HG03378 (cell line): ENCODE data around the gene TPRX1.
"Not testable (repeated sequence)": the region's sequence is repeated elsewhere in the genome, so short reads cannot be mapped to it uniquely, and the experiment has no call there.

Source experiments
- ATAC-seq: cut with Tn5 transposase; IDR thresholded peaks from one replicate; pipeline ENCODE4 v1.9.1; 2021; ENCODE audit warnings: mild to moderate bottlenecking, moderate library complexity; ENCODE audit not compliant: unreplicated experiment

TPRX1 gene

DNA sequence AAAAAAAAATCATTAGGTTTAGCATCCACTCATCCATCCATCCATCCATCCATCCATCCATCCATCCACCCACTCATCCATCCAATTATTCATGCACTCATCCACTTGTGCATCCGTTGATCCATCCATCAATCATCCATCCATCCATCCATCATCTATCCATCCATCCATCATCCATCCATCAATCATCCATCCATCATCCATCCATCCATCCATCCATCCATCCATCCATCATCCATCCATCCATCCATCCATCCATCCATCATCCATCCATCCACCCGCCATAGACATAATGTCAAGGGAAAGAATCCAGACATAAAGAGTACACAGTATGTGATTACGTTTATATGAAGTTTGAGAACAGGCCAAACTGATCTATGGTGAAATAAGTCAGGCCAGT is 34.8 kb downstream of the TPRX1 start:
- no peak for ATAC-seq

DNA sequence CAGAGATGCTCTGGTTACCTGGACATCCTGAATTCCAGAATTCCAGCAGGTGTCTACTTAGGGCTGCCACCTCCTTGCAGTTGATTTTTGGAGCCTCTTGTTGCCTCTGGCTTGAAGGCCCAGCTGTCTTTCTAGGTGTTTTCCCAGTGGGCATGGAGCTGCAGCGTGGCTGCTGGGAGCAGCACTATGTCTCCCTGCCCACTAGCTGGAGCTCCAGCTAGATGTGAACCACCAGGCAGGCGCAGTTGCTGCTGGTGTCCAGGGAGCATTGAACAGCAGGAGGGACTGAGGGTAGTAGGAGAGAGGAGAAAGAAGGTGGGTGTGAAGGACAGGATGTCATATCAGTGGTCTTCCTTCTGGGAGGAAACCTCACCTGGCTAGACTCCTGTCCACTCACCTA is 35.7 kb downstream of the TPRX1 start:
- no peak for ATAC-seq

DNA sequence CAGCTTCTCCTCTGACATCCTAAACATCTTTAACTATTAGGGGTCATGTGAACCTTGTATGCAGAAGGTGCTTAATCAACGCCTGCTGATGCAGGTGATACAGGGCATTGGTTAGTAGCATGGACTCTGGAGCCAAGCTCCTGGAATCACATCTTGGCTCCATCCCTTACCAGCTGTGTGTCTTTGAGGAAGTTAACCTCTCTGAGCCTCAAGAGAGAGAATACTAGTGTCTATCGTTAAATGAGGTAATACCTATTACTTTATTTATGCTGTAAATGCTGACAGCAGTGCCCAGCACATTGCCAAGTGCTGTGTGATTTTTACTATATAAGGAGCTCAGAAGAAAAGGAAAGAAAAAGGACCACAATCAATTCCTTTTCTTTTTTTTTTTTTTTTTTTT is 37.0 kb downstream of the TPRX1 start:
- ATAC-seq = no peak

DNA sequence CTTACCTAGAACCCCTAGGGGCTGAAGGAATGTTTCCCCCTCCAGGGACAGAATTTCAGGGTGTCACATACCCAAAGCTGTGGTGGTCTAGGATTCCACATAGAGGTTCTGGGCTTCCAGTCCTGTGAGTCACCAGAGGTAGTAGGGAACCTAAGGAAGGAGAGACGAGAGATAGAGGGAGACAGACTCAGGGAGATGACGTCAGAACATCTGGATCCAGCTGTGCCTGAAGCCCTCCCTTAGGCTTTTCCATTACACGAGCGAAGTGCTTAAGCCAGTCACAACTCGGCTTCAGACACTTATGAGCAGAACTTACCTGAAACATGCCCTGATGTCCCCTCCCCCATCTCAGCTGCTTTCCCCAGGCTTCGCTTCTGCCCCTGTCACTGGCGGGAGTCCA is 37.7 kb downstream of the TPRX1 start:
- no peak for ATAC-seq

DNA sequence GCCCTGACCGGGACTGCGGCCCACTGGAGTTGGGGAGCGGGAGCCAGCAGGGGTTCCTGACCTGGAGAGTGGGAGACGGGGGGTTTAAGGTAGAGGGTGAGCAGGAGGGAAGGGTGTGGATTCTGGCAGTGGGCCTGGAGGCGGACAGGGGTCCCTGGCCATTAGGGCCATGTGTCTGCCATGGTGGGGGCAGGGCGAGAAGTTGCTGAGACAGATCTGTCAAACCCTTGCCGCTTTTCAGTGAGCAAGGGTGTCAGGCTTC is 38.1 kb downstream of the TPRX1 start:
- ATAC-seq = no peak

DNA sequence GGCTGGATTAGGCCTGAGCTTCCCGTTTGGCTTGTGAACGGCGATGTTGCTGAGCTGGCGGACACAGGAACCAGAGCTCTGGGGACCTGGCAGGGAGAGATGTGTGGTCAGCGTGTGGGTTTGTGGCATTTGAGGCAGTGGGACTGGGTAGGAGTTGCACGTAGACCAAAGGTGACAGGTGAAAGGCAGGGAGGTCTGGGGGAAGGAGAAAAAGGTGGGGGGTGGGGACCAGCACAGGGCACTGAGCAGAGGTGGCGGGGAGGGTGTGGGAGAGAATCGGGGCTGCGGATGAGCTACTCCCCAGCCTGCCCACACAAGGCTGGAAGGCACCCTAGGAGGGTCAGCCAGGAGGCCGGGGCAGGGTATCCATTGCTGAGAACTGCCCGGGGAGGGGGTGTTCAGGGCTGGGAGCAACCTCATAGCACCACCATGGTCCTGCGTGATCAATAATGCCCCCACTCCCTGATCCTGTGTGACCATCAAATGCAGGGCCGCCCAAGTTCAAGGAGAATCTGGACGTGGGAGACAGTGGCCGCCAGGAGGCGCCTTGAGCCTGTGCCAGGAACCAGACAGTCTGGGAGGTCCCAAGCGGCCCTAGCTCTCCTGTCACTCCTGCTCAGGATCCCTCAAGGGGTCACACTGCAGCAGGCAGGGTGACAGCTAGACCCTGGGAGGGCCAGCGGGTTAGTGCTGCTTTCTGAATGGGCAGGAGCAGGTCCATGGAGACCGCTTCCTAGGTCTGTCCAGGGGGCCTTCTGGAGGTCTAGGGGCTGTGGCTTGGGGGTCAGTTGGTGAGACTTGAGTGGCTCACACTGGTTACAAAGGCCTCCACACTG is 38.6 kb downstream of the TPRX1 start:
- no peak for ATAC-seq

DNA sequence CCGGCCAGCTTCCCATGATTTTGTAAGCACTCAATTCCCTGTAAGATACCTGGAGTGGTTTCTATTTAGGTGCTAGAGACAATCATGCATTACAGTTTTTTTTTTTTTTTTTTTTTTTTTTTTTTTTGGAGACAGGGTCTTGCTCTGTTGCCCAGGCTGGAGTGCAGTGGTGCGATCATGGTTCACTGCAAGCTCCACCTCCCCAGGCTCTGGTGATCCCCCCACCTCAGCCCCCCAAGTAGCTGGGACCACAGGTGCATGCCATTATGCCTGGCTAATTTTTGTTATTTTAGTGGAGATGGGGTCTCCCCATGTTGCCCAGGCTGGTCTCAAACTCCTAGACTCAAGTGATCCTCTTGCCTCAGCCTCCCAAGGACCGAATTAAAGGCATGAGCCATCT is 39.6 kb downstream of the TPRX1 start:
- ATAC-seq = not testable (repeated sequence)

DNA sequence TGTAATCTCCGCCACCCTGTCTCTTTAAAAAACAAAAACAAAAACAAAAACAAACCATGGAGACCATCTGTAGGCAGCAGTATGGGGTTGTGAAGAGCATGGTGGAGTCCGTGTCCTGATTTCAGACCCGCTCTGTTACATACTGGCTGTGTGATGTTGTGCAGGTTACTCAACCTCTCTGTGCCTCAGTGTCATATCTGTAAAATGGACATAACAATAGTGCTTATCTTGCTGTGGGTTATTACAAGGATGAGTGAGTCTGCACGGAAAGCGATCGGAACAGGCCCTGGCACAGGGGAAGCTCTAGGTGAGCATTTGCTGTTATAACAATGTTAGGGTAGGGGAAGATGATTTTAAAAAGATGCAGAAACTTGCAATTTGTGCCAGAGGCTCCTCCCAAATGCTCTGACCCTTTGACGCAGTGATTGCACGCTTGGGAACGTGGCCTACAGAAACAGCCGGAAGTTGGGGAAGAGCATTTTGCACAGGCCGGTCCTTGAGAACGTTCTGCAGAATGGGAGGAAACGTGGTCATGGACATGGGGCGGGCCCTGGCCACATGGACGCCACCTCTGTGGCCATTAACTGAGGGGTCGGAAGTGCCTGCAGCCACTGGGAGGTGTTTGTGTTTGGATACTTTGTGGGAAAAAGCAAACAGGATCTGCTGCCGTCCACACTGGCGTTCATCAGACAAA is 41.6 kb downstream of the TPRX1 start:
- no peak for ATAC-seq

DNA sequence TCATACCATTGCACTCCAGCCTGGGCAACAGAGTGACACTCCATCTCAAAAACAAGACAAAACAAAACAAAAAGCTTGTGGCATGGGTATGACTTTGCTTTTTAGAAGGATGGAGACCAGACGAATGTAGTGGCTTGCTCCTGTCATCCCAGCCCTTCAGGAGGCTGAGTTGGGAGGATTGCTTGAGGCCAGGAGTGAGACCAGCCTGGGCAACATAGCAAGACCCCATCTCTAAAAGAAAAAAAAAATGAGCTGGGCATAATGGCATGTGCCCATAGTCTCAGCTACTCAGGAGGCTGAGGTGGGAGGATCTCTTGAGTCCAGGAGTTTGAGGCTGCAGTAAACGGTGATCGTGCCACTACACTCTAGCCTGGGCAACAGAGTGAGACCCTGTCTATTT is 42.2 kb downstream of the TPRX1 start:
- no peak for ATAC-seq

DNA sequence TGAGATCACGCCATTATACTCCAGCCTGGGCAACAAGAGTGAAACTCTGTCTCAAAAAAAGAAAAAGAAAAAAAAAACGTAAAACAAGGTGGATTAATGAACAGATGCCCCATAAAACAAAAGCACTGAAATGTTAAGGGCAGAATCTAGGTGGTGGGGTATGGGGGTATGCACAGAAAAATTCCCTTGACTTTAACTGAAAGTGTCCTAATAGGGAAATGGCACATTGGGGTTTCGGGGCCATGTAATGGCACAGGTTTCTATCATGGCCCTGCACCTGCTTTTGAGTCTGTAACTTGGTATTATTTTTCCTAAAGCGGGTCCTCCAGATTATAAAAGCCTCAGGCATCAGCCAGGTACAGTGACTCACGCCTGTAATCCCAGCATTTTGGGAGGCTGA is 42.8 kb downstream of the TPRX1 start:
- no peak for ATAC-seq

DNA sequence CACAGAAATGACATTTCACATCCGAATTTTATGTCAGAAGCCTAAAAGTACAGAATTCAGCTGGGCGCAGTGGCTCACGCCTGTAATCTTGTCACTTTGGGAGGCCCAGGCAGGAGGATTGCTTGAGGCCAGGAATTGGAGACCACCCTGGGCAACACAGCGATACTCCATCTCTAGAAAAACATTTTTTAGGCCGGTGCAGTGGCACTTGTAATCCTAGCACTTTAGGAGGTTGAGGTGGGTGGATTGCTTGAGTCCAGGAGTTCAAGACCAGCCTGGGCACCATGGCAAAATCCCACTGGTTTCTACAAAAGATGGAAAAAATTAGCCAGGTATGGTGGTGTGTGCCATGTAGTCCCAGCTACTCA is 43.7 kb downstream of the TPRX1 start:
- ATAC-seq = no peak

DNA sequence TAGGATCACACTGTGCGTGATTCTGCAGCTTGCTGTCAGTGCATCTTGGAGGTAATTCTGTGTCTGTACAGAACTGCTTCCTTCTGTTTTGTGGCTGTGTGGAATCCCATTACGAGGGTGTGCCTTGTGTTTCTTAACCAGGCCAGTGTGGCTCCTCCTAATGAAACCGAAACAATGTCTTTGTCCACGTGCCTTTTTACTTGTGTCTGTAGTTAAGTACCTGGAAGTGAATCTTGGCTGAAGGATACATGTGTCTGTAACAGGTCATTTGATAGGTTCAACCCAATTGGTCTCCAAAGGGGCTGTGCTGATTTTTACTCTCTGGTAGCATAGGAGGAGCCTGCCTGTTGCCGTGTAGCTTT is 45.9 kb downstream of the TPRX1 start:
- ATAC-seq = no peak

DNA sequence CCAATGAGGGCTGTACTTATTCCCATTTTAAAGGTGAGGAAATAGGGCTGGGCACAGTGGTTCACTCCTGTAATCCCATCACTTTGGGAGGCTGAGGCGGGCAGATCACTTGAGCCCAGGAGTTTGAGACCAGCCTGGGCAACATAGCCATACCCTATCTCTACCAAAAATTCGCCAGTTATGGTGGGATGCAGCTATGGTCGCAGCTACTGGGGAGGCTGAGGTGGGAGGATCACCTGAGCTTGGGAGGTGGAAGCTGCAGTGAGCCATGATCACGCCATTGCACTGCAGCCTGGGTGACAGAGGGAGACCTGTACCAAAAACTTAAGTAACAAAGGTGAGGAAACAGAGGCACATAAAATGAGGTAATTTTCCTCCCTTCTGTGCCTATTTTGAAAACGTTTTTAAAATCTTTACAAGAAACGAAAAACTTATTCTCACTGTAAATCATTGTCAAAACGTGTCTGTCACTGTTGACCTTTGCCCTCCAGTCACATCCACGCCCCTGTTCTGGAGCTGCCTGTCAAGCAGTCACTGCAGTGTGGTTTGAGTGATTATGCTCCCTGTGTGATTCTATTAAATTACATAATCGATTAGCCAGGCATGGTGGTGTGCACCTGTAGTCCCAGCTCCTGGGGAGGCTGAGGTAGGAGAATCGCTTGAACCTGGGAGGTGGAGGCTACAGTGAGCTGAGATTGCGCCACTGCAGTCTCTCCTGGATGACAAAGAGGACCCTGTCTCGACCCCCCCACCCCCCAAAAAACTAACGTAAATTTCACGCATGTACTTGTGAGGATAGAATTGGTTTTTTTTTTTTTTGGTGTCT is 46.5 kb downstream of the TPRX1 start:
- ATAC-seq = no peak

DNA sequence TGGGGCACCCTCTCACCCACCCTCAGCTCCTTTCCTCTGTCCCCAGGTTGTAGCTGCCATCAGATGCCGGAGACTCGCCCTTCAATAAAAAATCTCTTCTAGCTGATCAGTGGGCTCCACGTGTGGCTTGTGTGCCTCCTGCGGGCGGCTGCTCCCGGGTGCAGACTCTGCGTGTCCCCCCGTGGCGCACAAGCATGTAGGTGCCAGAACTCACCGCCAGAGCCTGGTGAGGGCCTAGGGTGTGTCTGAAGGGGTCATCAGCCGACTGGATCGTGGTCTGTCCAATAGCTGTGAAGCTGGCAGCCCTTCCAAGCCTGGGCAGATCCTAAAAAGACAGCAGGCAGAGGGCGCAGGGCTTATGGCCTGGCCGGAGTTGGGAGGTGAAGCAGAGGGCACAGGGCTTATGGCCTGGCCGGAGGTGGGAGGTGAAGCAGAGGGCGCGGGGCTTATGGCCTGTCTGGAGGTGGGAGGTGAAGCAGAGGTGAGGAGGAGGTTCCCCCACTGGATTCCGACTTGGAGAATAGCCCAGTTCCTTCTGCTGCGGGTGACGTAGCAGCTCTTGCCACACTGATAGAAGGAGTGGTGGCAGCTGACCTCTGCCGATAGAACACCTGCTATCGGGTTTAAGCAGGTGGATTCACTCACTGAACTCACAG is 47.3 kb downstream of the TPRX1 start:
- ATAC-seq = no peak

DNA sequence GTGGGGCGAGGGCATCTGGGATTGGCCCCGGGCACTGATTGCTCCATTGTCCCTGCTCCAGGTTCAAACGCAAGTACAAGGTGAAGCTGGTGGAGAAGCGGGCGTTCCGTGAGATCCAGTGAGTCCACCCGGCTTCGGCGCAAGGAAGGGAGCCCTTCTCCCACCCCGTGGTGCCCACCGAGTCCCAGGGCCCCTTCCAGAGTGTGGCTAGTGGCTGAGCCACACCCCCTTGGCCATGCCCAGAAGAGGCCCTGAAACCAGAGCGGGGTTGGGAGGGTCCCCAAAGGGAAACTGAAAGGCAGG is 47.8 kb downstream of the TPRX1 start:
- no peak for ATAC-seq

DNA sequence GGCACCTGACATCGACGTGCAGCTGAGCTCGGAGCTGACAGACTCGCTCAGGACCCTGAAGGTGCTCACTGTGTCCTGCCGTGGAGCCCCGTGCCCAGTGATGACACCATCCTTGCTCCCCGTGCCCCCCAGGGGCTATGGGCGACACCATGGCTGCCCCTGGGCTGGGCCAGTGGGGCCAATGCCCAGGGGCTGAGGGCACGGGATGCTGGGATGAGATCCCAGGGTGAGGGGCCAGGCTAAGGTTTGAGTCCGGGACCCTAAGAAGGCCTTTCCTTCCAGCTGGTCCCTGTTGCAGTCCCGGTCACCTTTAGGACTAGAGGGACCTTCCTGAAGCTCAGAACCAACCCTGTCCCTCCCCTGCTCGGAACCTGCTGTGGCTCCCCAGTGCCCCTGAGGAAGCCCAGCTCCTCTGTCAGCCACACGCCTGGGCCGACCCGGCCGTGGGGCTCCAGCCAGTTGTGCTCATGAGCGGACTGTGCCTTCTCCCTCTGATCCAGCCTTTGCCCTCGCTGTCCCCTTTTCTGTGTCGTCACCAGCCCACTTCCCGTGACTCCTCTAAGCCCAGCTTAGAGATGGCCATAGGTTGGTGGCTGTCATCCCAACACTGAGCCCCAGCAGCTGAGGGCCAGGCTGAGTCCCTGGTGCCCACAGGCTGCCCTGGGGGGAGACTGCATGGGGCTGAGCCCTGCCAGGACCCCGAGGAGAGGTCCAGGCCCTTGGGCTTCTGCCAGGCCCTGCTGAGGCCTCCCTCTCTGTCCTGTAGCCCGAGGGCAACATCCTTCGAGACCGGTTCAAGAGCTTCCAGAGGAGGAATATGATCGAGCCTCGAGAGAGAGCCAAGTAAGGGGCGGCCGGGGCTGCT is 48.4 kb downstream of the TPRX1 start:
- no peak for ATAC-seq

DNA sequence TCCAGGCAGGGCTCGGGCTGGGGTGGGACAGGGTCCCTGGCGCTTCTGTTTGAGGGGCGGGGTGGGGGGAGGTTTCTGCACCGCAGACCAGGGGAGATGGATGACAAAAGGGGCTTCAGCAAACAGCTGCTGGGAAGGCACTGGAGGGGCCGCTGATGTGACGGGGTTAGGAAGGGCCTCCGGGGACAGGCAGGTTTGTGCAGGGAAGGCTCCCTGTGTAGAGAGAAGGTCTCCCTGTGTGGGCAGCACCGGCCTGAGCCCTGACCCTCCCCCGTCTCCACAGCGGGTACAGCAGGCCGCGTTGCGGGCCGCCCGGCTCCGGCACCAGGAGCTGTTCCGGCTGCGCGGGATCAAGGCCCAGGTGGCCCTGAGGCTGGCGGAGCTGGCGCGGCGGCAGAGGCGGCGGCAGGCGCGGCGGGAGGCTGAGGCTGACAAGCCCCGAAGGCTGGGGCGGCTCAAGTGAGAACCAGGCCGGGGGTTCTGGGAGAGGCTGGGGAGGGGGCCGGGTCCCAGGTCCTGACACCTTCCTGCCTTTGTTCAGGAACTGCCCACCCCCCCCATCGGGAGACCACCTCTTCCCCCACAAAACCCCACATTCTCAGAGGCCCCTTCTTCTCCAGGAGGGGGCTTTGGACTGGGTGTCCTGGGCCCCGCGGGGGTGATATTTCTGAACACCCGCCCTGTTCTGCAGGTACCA is 49.1 kb downstream of the TPRX1 start:
- no peak for ATAC-seq

DNA sequence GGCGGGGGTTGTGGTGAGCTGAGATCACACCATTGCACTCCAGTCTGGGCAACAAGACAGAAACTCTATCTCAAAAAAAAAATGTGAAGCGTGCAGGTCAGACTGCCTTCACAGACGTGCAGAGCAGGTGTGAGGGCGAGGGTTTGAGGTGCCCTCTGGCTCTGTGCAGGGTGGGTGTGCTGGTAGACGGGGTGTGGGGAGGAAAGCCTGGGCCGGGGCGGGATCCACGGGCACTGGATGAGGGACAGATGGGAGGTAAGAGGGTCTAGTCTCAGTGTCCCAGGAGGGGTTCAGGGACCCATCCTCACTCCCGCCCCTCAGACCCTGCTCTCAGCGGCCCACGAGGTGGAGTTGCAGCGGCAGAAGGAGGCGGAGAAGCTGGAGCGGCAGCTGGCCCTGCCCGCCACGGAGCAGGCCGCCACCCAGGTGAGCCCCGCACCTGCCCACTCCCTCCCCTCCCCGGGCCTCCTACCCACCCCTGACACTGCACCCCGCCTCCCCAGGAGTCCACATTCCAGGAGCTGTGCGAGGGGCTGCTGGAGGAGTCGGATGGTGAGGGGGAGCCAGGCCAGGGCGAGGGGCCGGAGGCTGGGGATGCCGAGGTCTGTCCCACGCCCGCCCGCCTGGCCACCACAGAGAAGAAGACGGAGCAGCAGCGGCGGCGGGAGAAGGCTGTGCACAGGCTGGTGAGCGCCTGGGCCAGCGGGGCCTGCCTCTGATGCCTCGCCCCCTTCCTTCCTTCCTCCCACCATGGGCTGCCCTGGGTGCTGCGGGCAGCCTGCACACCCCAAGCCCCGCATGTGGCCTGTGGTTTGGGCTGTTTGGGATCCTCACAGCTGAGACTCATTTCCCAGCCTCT is 49.9 kb downstream of the TPRX1 start:
- ATAC-seq = no peak

DNA sequence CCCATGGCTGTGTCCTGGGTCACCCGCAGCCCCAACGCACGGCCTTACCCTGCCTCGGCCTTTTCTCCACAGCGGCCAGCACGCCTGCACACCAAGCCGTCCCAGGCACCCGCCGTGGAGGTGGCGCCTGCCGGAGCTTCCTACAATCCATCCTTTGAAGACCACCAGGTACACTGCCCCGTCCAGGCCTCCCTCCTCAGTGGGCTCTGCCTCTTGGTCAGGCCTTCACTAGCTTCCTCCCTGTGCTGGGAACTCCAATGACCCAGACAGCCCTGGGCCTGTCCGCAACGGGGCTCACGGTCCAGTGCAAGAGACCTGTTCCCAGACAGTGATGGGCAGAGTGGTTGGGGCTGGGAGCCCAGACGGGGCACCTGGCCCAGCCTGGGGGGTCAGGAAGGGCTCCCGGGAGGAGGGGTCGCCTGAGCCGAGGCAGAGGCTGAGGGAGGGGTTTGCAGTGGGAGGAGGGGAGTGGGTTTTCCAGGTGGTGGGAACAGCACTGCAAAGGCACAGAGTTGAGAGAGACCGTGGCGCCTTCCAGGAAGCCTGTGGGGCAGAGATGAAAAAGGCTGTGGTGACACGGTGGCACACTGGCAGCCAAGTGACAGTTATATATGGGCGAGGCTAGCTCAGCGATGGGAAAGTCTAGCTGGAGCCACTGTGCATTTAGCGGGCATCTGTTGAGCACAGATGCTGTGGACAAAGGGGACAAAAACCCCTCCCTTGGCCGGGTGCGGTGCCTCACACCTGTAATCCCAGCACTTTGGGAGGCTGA is 51.7 kb downstream of the TPRX1 start:
- no peak for ATAC-seq
